ENCODE data around the gene MAP3K5.
"Not testable (repeated sequence)": the region's sequence is repeated elsewhere in the genome, so short reads cannot be mapped to it uniquely, and the experiment has no call there.

Gene MAP3K5

GRCh38 chr6:136792410-136793262 lies at the start of gene MAP3K5:
Gene MAP3K5 (minus strand): TSS chr6:136792477. CDS start chr6:136792157, 320 bp downstream.
- DNase-seq = peak; percentile 81 to 95 (median 88)

GRCh38 chr6:136840276-136841001 lies 48.2 kb upstream of the MAP3K5 start:
- DNase-seq = no peak

- no peak for DNase-seq
Measured at GRCh38 chr6:136831873-136832562, 39.7 kb upstream of the MAP3K5 start.

- no peak for DNase-seq
Measured at GRCh38 chr6:136826216-136826615, 33.9 kb upstream of the MAP3K5 start.

- peak in 1 of 4 experiments; percentile 10 for DNase-seq
Measured at GRCh38 chr6:136823128-136823660, 30.9 kb upstream of the MAP3K5 start.

GRCh38 chr6:136822376-136823127 lies 30.3 kb upstream of the MAP3K5 start, which contains the start of gene PEX7:
Gene PEX7 (plus strand): TSS chr6:136822592. CDS start chr6:136822666, 74 bp downstream.
- peak; percentile 68 to 80 (median 74) for DNase-seq

- no peak for DNase-seq
Measured at GRCh38 chr6:136822046-136822375, 29.7 kb upstream of the MAP3K5 start.

GRCh38 chr6:136820561-136820960 lies 28.3 kb upstream of the MAP3K5 start:
- DNase-seq = no peak

- no peak for DNase-seq
Measured at GRCh38 chr6:136816656-136817055, 24.4 kb upstream of the MAP3K5 start.

- DNase-seq = not testable (repeated sequence)
Measured at GRCh38 chr6:136815608-136816007, 23.3 kb upstream of the MAP3K5 start.

- DNase-seq = no peak
Measured at GRCh38 chr6:136812174-136812573, 19.9 kb upstream of the MAP3K5 start.

- no peak for DNase-seq
Measured at GRCh38 chr6:136811272-136811671, 19.0 kb upstream of the MAP3K5 start.

GRCh38 chr6:136809091-136809860 lies 17.0 kb upstream of the MAP3K5 start:
- no peak for DNase-seq

- no peak for DNase-seq
Measured at GRCh38 chr6:136803608-136804007, 11.3 kb upstream of the MAP3K5 start.

- no peak for DNase-seq
Measured at GRCh38 chr6:136801581-136801980, 9.3 kb upstream of the MAP3K5 start.

- DNase-seq = no peak
Measured at GRCh38 chr6:136798044-136798443, 5.8 kb upstream of the MAP3K5 start.

GRCh38 chr6:136795996-136796395 lies 3.7 kb upstream of the MAP3K5 start:
- DNase-seq = no peak

- no peak for DNase-seq
Measured at GRCh38 chr6:136795386-136795785, 3.1 kb upstream of the MAP3K5 start.

- DNase-seq = no peak
Measured at GRCh38 chr6:136793363-136793762, 1.1 kb upstream of the MAP3K5 start.

- DNase-seq = peak in 1 of 4 experiments; percentile 57
Measured at GRCh38 chr6:136792095-136792409, 225 bp downstream of the MAP3K5 start.

GRCh38 chr6:136791296-136792094 lies 782 bp downstream of the MAP3K5 start:
- DNase-seq = peak in 3 of 4 experiments; percentile 24 to 34 (median 29)

Data from activated naive CD4-positive, alpha-beta T cell (primary cell).